KMS-11 (cell line): ENCODE data around the gene KDM4B.

Source experiments
- H2AFZ ChIP-seq: fragments of 200-600 bp; sonication (generic); 2 replicates; pipeline ENCODE4 v1.6.1; 2016; ENCODE audit warnings: antibody characterized with exemption, mixed run types, low read depth
- H3K27ac ChIP-seq: fragments of 200-600 bp; sonication (generic); 2 replicates; pipeline ENCODE4 v1.6.1; 2016; ENCODE audit warnings: mild to moderate bottlenecking, mixed run types
- H3K27me3 ChIP-seq: fragments of 200-600 bp; sonication (generic); 2 replicates; pipeline ENCODE4 v1.6.1; 2017; ENCODE audit warnings: mild to moderate bottlenecking, low read depth, mixed run types, moderate library complexity; ENCODE audit not compliant: insufficient read depth
- H3K36me3 ChIP-seq: fragments of 200-600 bp; sonication (generic); 2 replicates; pipeline ENCODE4 v1.6.1; 2017; ENCODE audit warnings: mild to moderate bottlenecking, mixed run types; ENCODE audit not compliant: insufficient read depth
- H3K4me1 ChIP-seq: fragments of 200-600 bp; sonication (generic); 2 replicates; pipeline ENCODE4 v1.6.1; 2016; ENCODE audit warnings: mild to moderate bottlenecking, low read depth, mixed run types; ENCODE audit not compliant: poor library complexity, severe bottlenecking
- H3K4me2 ChIP-seq: fragments of 200-600 bp; sonication (generic); 2 replicates; pipeline ENCODE4 v1.7.0; 2016; ENCODE audit warnings: mild to moderate bottlenecking, mixed run types
- H3K4me3 ChIP-seq: fragments of 200-600 bp; sonication (generic); IDR thresholded peaks from 2 replicates; pipeline ENCODE4 v1.6.1; 2017; ENCODE audit warnings: low read depth, low read length, mixed read lengths; ENCODE audit not compliant: insufficient read depth
- H3K79me2 ChIP-seq: fragments of 200-600 bp; sonication (generic); 2 replicates; pipeline ENCODE4 v1.6.1; 2016; ENCODE audit warnings: low read depth, mixed run types; ENCODE audit not compliant: insufficient read depth
- H3K9ac ChIP-seq: fragments of 200-600 bp; sonication (generic); 2 replicates; pipeline ENCODE4 v1.6.1; 2016; ENCODE audit warnings: mild to moderate bottlenecking, mixed run types
- H4K20me1 ChIP-seq: fragments of 200-600 bp; sonication (generic); 2 replicates; pipeline ENCODE4 v1.6.1; 2016; ENCODE audit warnings: mild to moderate bottlenecking, mixed run types; ENCODE audit not compliant: insufficient read depth
- CTCF ChIP-seq: fragments of 200-600 bp; sonication (generic); conservative IDR thresholded peaks from 2 replicates; pipeline ENCODE4 v1.6.1; 2017; ENCODE audit warnings: low read depth, mild to moderate bottlenecking, antibody characterized with exemption, low read length, moderate library complexity, mixed read lengths

The KDM4B gene

GRCh38 chr19:5111051-5111450, 142.1 kb downstream of the KDM4B start:
- Histone ChIP-seq H3K79me2 (no peaks in the 10 kb centered on the region), H3K36me3 (no peaks in the 10 kb centered on the region), H3K4me3 (no peak overlapping the region), H2AFZ (no peak overlapping the region), H4K20me1 (no peaks in the 10 kb centered on the region), H3K27me3 (no peaks in the 10 kb centered on the region), H3K9ac (no peak overlapping the region), H3K4me1 (no peaks in the 10 kb centered on the region), H3K4me2 (no peak overlapping the region), H3K27ac (no peak overlapping the region)
- no peak for TF ChIP-seq CTCF

GRCh38 chr19:5112175-5112574, 143.3 kb downstream of the KDM4B start:
- no peaks in the 10 kb centered on the region for H3K4me1 ChIP-seq
- no peaks in the 10 kb centered on the region for H3K27me3 ChIP-seq
- no peak overlapping the region for H3K4me3 ChIP-seq
- H3K36me3 ChIP-seq: no peaks in the 10 kb centered on the region
- H3K79me2 ChIP-seq: no peaks in the 10 kb centered on the region
- no peak overlapping the region for H3K9ac ChIP-seq
- H2AFZ ChIP-seq: no peak overlapping the region
- H3K4me2 ChIP-seq: no peak overlapping the region
- H3K27ac ChIP-seq: no peak overlapping the region
- TF ChIP-seq CTCF: no peak
- no peaks in the 10 kb centered on the region for H4K20me1 ChIP-seq

GRCh38 chr19:5112681-5113575, 144.0 kb downstream of the KDM4B start:
- Histone ChIP-seq H3K4me3 (no peak overlapping the region), H3K36me3 (no peaks in the 10 kb centered on the region), H4K20me1 (no peaks in the 10 kb centered on the region), H3K4me2 (no peak overlapping the region), H3K4me1 (no peaks in the 10 kb centered on the region), H3K27ac (no peak overlapping the region), H3K27me3 (no peaks in the 10 kb centered on the region), H3K9ac (no peak overlapping the region), H2AFZ (no peak overlapping the region), H3K79me2 (no peaks in the 10 kb centered on the region)
- no peak for TF ChIP-seq CTCF

GRCh38 chr19:5113633-5114586, 145.0 kb downstream of the KDM4B start:
- Histone ChIP-seq H3K79me2 (no peaks in the 10 kb centered on the region), H3K4me2 (no peak overlapping the region), H3K9ac (no peak overlapping the region), H3K4me3 (no peak overlapping the region), H2AFZ (no peak overlapping the region), H3K27ac (no peak overlapping the region), H3K36me3 (no peaks in the 10 kb centered on the region), H3K4me1 (no peaks in the 10 kb centered on the region), H3K27me3 (no peaks in the 10 kb centered on the region), H4K20me1 (no peaks in the 10 kb centered on the region)
- no peak for TF ChIP-seq CTCF
